Hypothalamus (tissue), 51 donors: Measurements from ENCODE around the gene GARIN3.
A peak's percentile ranks its signal among the peaks of the same experiment; 100 is the strongest.

Source experiments
- DNase-seq, 51 donors: peaks; one replicate each; lab custom pipeline; 2025; lab: John Stamatoyannopoulos, UW

Gene GARIN3

GRCh38 chr5:157150995-157151394 lies 15.1 kb downstream of the GARIN3 start:
- no peak for DNase-seq

DNA sequence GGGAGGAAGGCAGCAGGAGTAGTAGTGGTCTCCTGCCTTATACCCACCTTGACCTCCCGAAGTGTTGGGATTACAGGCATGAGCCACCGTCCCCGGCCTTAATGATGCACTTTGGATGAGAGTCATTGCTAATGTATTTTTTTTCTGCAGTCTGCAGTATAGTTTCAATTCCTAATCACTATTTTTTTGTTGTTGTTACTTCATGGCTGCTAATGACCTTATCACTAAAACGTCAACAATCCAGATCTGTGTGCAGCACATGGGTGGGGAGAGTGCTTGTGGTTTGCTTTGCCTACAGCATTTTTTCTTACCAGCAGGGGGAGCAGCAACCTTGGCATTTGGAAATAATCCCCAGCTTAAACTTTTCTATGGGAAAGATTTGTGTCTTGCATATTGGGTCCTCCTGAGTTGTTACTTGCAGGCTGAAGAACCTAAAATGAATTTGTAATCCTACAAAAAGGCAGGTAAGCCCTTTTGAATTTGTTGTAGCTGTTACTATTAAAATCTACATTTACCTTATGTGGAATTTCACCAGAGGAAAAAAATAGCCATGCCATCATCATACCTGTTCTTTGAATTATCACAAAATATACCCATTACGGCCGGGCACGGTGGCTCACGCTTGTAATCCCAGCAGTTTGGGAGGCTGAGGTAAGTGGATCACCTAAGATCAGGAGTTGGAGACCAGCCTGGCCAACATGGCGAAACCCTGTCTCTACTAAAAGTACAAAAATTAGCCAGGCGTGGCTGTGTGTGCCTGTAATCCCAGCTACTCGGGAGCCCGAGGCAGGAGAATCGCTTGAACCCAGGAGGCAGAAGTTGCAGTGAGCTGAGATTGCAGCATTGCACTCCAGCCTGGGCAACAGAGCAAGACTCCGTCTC lies 17.1 kb downstream of the GARIN3 start:
- peak in 37 of 51 donors; percentile 1 to 77 (median 26) for DNase-seq

DNA sequence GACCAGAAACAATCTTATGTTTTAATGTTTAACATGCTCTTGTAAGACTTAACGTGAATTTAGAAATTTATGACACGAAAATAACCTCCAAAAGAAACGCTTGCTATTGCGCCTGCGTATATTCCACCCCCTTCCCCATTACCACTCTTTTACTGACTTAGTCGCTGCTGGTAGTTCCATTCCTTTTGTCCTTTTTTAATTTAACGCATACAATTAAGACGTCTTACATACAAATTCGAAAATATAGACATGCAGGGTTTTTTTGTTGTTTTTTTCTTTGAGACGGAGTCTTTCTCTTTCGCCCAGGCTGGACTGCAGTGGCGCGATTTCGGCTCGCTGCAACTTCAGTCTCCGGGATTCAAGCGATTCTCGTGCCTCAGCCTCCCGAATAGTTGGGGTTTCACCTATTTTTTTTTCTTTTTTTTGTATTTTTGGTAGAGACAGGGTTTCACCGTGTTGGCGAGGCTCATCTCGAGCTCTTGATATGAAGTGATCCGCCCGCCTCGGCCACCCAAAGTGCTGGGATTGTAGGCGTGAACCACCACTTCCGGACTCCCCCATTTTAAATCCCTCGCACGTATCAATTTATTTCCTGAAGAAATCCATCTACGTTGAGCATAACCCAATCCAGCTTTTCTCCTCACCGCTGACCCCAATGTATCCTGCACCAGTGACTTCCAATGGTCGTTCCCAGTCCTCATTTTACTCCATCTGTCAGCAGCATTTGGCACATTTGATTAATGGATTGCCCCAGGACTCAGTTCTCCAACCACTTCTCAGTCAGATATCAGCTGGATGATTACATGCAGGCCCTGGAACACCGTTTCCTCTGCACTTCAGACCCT lies 22.7 kb downstream of the GARIN3 start:
- peak in 40 of 51 donors; percentile 5 to 95 (median 28) for DNase-seq

- DNase-seq = peak; percentile 16 to 97 (median 87)
Measured at GRCh38 chr5:157142317-157143126, 23.5 kb downstream of the GARIN3 start, which contains the start of gene MED7. TSS of gene MED7 (minus strand) at chr5:157142865. CDS start at chr5:157139431, 3,434 bp downstream.

- no peak for DNase-seq
Measured at GRCh38 chr5:157137691-157138090, 28.4 kb downstream of the GARIN3 start.

DNA sequence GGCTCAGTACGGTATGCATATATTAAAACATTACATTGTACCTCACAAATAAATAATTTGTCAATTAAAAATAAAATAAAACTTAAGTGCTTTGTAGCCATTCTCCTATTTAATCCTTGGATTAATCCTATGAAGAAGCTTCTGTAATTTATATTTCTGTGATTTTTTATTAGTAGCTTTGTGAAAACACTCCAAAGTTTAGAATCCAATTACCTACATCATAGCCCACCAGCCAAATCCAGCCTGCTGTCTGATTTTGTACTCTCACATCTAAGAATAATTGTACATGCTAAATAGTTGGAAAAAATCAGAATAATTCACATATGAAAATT lies 33.8 kb downstream of the GARIN3 start:
- no peak for DNase-seq

- DNase-seq = no peak
Measured at GRCh38 chr5:157130925-157131324, 35.1 kb downstream of the GARIN3 start.

DNA sequence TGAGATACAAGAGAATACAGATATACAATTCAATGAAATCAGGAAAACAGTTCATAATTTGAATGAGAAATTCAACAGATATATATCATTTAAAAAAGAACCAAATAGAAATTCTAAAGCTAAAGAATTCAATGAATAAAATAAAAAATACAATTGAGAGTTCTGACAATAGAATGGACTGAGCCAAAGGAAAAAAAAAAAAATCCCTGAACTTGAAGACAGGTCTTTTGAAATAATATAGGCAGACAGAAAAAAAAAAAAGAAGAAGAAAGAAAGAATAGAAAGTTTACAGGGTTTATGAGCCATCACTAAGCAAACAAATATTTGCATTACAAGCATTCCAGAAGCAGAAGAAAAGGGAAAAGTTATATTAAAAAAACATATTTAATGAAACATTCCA lies 44.4 kb downstream of the GARIN3 start:
- no peak for DNase-seq

GRCh38 chr5:157120102-157120501 lies 46.0 kb downstream of the GARIN3 start:
- DNase-seq = no peak

DNA sequence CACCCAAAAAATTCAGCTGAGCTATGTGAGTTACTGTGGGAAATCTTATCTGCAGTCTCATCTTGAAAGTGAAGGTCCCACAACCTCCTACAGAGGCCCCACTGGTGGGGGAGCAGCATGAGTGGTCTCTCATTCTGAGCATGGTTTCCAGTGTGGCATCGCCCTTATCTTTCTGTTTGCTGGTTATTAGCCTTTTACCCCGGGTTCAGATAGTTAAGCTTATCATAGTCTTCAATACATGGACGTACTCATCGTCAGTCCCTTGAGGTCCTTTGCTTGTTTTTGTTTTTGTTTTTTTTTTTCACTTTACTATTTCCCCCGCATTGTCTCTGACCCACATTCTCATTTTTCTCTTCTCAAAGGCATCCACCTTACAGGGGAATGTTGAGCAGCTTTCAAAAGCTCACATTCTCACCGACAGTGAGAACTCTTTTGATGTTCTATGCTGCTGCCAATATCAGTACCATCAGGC lies 49.5 kb downstream of the GARIN3 start:
- no peak for DNase-seq

- DNase-seq = no peak
Measured at GRCh38 chr5:157115502-157115901, 50.6 kb downstream of the GARIN3 start.

GRCh38 chr5:157115012-157115411 lies 51.1 kb downstream of the GARIN3 start:
- DNase-seq = no peak

DNA sequence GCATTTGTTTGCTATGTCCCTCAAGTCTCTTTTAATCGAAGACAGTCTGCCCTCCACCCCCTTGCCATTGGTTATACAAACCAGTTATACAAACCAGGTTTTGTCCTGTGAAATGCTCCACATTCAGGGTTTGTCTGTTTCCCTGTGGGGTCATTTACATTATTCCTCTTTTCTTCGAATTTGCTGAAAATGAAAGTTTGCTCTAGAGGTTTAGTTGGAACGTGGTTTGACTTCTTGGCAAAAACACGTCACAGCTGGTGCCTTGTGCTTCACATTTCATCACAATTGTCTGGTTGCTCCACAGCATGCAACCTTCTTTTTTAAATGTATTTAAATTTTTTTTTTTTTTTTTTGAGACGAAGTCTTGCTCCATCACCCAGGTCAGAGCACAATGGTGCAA lies 53.1 kb downstream of the GARIN3 start:
- DNase-seq = no peak
